Activated CD8-positive, alpha-beta T cell treated with anti-CD3 and anti-CD28 coated beads for 36 hours (primary cell): ENCODE data around the gene ZNF385C. TPM values are rescaled to one million over a fixed set of nuclear protein-coding genes. Genes with fewer than 3 reads are reported as not detected.
"Not testable (repeated sequence)": the region's sequence is repeated elsewhere in the genome, so short reads cannot be mapped to it uniquely, and the experiment has no call there.

Experiments used
- ATAC-seq: fragments of 200-7000 bp; cut with Tn5 transposase; one replicate; pipeline ENCODE4 v1.10.0; 2021; ENCODE audit warnings: mild to moderate bottlenecking, moderate library complexity
- CTCF ChIA-PET: fragments of 350-600 bp; sonication (Branson Sonifier 250); formaldehyde crosslinking; loops from one replicate; lab custom pipeline; 2021; ENCODE audit warnings: antibody characterized with exemption; lab: Charles Lee
- POLR2A ChIA-PET: fragments of 350-600 bp; sonication (Branson Sonifier 250); formaldehyde crosslinking; loops from one replicate; lab custom pipeline; 2021; ENCODE audit warnings: antibody characterized with exemption; lab: Charles Lee
- DNase-seq: peaks from one replicate; pipeline ENCODE4 v3.0.0-alpha.2; 2020
- H3K27ac Mint-ChIP-seq: one replicate; pipeline ENCODE4 v1.8.0; 2021; ENCODE audit warnings: mild to moderate bottlenecking, mixed read lengths
- H3K27me3 Mint-ChIP-seq: one replicate; pipeline ENCODE4 v1.8.0; 2021; ENCODE audit warnings: mixed read lengths
- H3K36me3 Mint-ChIP-seq: one replicate; pipeline ENCODE4 v1.8.0; 2021; ENCODE audit warnings: low read depth, mixed read lengths
- H3K4me1 Mint-ChIP-seq: one replicate; pipeline ENCODE4 v1.8.0; 2021; ENCODE audit warnings: low read depth, mixed read lengths
- H3K4me3 Mint-ChIP-seq: one replicate; pipeline ENCODE4 v1.8.0; 2021; ENCODE audit warnings: mild to moderate bottlenecking, moderate library complexity, mixed read lengths
- H3K9me3 Mint-ChIP-seq: one replicate; pipeline ENCODE4 v1.8.0; 2021; ENCODE audit warnings: mixed read lengths
- intact Hi-C: fragments of 100-400 bp; cut with micrococcal nuclease; formaldehyde crosslinking; loops from one replicate; pipeline ENCODE4 v1.10.0; 2022
- total RNA-seq, 2 experiments: library from RNA; stranded (reverse); gene quantifications; one replicate each; pipeline ENCODE4 v1.2.3, GENCODE V29; 2021
- TF ChIP-seq, protein P1 (sequence below): fragments of 200-600 bp; IDR thresholded peaks from one replicate; pipeline ENCODE4 v1.8.0; 2022; ENCODE audit warnings: antibody characterized with exemption, mild to moderate bottlenecking

Gene ZNF385C
- total RNA-seq, 2 experiments from 2014 or later, result 1.3 TPM

DNA sequence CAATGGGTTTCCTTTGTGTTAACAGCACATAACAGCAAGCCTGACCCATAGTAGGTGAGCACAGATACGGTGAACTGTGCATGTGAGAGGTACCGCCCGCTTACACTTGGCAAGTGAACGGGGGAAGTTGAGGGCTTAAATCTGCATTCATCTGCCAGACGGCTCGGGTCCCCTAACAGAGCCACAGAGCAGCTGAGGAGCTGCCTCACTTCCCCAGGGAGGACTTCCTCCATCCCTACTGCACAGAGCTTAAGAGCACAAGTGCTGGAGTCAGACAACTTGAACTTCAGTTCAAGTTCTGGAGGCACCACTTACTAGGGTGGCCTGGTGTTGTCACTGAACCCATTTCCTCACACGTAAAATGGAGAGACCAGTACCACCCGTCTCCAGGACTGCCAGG, 43.1 kb upstream of the ZNF385C start:
- no peaks in the 10 kb centered on the region for H3K27me3 Mint-ChIP-seq
- H3K9me3 Mint-ChIP-seq, result no peaks in the 10 kb centered on the region
- H3K36me3 Mint-ChIP-seq, result peaks cover 13% of the 10 kb centered on the region
- intact Hi-C loops, result no loop called here
- H3K4me1 Mint-ChIP-seq, result peaks cover 29% of the 10 kb centered on the region
- ATAC-seq, result no peak
- H3K4me3 Mint-ChIP-seq, result no peak overlapping the region
- no peak for DNase-seq
- ChIA-PET CTCF (interaction anchor here (4.5 kb wide), 1 partner anchor 11 kb away, joined by 15 read pairs; no protein-coding TSS in a partner anchor), POLR2A (interaction anchor here (0.9 kb wide), 1 partner anchor 19 kb away, joined by 4 read pairs; no protein-coding TSS in a partner anchor)
- TF ChIP-seq, protein P1, sequence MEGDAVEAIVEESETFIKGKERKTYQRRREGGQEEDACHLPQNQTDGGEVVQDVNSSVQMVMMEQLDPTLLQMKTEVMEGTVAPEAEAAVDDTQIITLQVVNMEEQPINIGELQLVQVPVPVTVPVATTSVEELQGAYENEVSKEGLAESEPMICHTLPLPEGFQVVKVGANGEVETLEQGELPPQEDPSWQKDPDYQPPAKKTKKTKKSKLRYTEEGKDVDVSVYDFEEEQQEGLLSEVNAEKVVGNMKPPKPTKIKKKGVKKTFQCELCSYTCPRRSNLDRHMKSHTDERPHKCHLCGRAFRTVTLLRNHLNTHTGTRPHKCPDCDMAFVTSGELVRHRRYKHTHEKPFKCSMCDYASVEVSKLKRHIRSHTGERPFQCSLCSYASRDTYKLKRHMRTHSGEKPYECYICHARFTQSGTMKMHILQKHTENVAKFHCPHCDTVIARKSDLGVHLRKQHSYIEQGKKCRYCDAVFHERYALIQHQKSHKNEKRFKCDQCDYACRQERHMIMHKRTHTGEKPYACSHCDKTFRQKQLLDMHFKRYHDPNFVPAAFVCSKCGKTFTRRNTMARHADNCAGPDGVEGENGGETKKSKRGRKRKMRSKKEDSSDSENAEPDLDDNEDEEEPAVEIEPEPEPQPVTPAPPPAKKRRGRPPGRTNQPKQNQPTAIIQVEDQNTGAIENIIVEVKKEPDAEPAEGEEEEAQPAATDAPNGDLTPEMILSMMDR, result no peak
- no peak overlapping the region for H3K27ac Mint-ChIP-seq

- ChIA-PET CTCF (interaction anchor here (4.5 kb wide), 1 partner anchor 11 kb away, joined by 15 read pairs; no protein-coding TSS in a partner anchor), POLR2A (interaction anchor here (0.9 to 1.4 kb wide), 2 partner anchors 19 to 33 kb away, joined by 4 read pairs; no protein-coding TSS in a partner anchor)
- H3K9me3 Mint-ChIP-seq, intact Hi-C loops, ATAC-seq, H3K27me3 Mint-ChIP-seq, H3K27ac Mint-ChIP-seq, H3K4me3 Mint-ChIP-seq, DNase-seq: not testable (repeated sequence)
- peaks cover 13% of the 10 kb centered on the region for H3K36me3 Mint-ChIP-seq
- peaks cover 36% of the 10 kb centered on the region for H3K4me1 Mint-ChIP-seq
Measured at GRCh38 chr17:42140690-42141089, 42.4 kb upstream of the ZNF385C start.

GRCh38 chr17:42138749-42139492, 40.6 kb upstream of the ZNF385C start:
- intact Hi-C loops, result no loop called here
- TF ChIP-seq, protein P1, result no peak
- ChIA-PET CTCF (interaction anchor here (0.7 to 4.5 kb wide), 3 partner anchors 9 to 112 kb away, joined by 3 to 15 read pairs (median 7); partner anchors contain the start of gene RAB5C), POLR2A (interaction anchor here (1.0 to 1.4 kb wide), 2 partner anchors 27 to 31 kb away, joined by 3 to 4 read pairs; no protein-coding TSS in a partner anchor)
- Mint-ChIP-seq H3K36me3 (peaks cover 10% of the 10 kb centered on the region), H3K27me3 (no peaks in the 10 kb centered on the region), H3K27ac (no peak overlapping the region), H3K4me3 (no peak overlapping the region), H3K4me1 (peaks cover 44% of the 10 kb centered on the region), H3K9me3 (no peaks in the 10 kb centered on the region)
- ATAC-seq (no peak), DNase-seq (no peak)

DNA sequence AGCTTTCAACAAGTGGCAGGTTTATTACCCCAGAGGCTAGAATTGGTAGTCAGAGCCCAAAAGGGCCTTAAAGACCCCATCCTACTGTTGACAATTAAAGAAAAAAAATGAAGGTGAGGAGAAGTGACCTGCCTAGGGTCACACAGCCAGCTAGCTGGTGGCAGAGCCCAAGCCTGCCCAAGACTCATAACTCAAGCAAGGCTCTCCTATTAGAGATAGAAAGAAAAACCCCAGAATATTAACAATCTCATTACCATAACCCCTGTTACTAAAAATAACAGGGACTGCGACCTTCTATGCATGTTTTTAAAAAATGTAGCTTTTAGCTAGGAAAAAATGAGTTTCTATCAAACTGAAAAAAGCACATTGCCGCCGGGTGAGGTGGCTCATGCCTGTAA, 38.4 kb upstream of the ZNF385C start:
- POLR2A ChIA-PET, result interaction anchor here (0.9 to 1.7 kb wide), 4 partner anchors 15 to 17 kb away, joined by 3 to 4 read pairs (median 3); no protein-coding TSS in a partner anchor
- no peak overlapping the region for H3K4me3 Mint-ChIP-seq
- H3K27me3 Mint-ChIP-seq, result no peaks in the 10 kb centered on the region
- TF ChIP-seq, protein P1, result no peak
- H3K9me3 Mint-ChIP-seq, result no peaks in the 10 kb centered on the region
- CTCF ChIA-PET, result interaction anchor here (1.0 to 1.6 kb wide), 7 partner anchors 17 to 269 kb away, joined by 3 to 6 read pairs (median 4); partner anchors contain the start of gene KCNH4
- no peak for ATAC-seq
- intact Hi-C loops, result no loop called here
- H3K36me3 Mint-ChIP-seq, result peaks cover 11% of the 10 kb centered on the region
- H3K27ac Mint-ChIP-seq, result no peak overlapping the region
- peaks cover 57% of the 10 kb centered on the region for H3K4me1 Mint-ChIP-seq
- no peak for DNase-seq

GRCh38 chr17:42135664-42136653, 37.7 kb upstream of the ZNF385C start:
- POLR2A ChIA-PET, result interaction anchor here (1.4 to 1.7 kb wide), 2 partner anchors 17 to 18 kb away, joined by 3 to 4 read pairs; no protein-coding TSS in a partner anchor
- no peaks in the 10 kb centered on the region for H3K9me3 Mint-ChIP-seq
- no peak for DNase-seq
- ATAC-seq, result no peak
- peak overlapping the region; percentile 28 for H3K27ac Mint-ChIP-seq
- CTCF ChIA-PET, result interaction anchor here (0.8 to 1.6 kb wide), 8 partner anchors 17 to 270 kb away, joined by 3 to 6 read pairs (median 4); no protein-coding TSS in a partner anchor
- H3K4me3 Mint-ChIP-seq, result no peak overlapping the region
- TF ChIP-seq, protein P1, result no peak
- H3K4me1 Mint-ChIP-seq, result peaks cover 57% of the 10 kb centered on the region
- intact Hi-C loops, result no loop called here
- peaks cover 9% of the 10 kb centered on the region for H3K36me3 Mint-ChIP-seq
- H3K27me3 Mint-ChIP-seq, result no peaks in the 10 kb centered on the region
